ENCODE data around the gene ARHGAP31.
"Not testable (repeated sequence)": the region's sequence is repeated elsewhere in the genome, so short reads cannot be mapped to it uniquely, and the experiment has no call there.

The ARHGAP31 gene

DNA sequence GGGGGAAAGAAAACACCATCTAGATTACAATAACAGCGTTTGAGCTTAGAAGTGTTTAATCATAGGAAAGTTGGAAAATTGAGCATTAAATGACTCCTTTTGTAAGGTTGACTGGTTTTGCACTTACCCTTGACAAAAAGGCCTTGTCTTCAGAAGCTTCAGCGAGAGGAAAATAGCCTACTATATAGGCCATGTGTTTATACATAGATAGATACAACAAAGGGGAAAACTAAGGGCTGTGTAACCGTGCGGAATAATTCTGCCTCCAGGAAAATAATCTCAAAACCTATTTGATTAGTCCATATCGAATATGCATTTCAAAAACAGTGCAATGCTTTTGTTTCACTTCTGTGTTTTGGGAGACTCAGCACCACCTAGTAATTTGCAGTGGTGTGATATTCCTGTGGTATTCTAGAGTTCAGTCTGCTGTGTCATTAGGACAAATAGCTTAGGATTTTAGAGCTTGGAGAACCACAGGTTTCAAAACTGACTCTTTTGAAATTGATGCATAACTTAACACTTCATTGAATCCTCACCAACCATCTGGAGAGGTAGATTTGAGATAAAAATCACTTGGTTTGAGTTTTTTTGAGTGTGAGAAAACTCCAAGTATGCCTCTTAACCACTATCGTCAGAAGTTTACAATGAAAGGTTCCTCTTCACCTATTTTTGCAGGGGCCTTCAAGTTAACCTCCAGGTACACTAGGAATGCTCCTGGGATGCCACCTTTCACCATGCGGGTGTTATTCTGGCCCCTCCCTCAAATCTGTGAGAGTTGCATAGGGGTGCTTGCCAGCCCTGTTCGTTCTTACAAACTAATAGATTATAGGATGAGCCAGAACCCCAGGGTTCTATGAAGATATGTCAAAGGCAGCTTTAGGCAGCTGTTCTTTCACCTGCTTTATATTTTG, 1.9 kb downstream of the ARHGAP31 start:
- DNase-seq = no peak

DNA sequence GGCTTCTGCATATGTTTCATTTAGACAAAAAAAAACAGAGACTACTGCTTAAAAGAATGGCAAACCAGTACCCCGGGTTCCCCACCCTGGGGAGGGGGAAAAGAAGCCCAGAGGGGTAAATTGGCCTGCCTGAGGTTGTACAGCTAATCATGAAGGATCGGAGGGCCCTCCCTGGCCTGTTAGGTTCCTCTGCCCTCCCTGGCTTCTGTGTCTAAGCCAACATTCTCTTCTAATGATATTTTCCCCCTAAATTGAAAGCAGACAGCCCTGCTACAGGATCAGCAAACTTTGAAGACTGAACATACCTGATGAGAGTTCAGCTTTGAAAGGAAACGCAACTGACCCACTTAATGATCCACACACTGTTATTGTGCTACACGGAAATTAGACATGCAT, 2.5 kb downstream of the ARHGAP31 start:
- no peak for DNase-seq

- no peak for DNase-seq
Observed at GRCh38 chr3:119297169-119297568, 3.0 kb downstream of the ARHGAP31 start.

DNA sequence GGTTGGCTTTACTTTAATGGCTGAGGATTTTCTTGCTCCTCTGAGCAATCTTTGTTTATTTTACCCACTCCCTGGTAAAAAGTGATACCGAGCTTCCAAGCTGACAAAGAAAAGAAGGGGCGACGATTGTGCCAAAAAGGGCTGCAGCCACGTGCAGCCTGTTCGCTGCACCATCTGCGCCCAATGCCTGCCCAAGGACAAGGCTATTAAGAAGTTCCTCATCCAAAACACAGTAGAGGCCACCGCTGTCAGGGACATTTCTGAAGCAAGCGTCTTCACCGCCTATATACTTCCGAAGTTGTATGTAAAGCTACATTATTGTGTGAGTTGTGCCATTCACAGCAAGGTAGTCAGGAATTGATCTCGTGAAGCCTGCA, 4.4 kb downstream of the ARHGAP31 start:
- no peak for DNase-seq

- no peak for DNase-seq
Observed at GRCh38 chr3:119300991-119301391, 6.8 kb downstream of the ARHGAP31 start.

DNA sequence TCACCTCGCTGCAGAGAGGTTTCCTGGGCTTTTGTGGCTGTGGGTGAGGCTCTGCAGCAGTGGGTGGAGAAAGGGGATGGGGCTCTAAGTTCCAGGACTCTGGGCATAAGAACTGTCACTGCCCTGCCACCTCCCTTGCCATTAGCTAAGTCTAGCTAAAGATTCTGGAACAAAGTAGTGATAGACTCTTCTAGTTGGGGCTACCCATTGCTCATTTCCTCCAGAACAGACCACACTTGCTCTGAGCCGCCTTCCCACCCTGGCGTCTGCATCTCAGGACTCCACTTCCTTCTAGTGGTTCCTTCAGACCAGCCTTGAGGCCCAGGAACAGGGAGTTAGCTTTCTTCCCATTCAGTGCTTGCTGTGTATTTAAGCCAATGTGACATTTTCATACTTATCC, 7.5 kb downstream of the ARHGAP31 start:
- DNase-seq = no peak

GRCh38 chr3:119302697-119303551, 8.7 kb downstream of the ARHGAP31 start:
- no peak for DNase-seq

DNA sequence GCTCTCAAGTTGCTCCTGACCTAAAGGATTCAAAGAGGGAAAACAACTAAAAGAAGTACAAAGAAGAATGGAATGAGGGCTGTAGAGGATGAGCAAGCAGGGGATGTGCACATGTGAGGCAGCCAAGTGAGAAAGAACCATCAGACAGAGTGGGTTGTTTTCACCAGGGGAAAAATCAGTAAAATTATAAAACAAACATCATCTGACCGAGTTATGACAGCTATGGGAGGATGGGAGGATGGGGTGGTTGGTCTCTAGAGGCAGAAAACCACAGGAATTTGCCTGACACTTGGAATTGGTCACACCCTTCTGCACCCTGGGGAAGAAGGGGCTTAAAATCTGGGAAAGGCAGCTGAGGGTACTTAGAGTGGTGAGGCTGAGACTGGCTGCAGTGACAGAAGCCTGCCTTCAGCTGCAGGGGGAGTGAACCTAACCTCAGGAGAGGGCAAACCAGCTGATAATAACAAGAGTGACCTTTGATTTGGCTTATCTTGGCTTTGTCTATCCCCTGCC, 10.1 kb downstream of the ARHGAP31 start:
- no peak for DNase-seq

DNA sequence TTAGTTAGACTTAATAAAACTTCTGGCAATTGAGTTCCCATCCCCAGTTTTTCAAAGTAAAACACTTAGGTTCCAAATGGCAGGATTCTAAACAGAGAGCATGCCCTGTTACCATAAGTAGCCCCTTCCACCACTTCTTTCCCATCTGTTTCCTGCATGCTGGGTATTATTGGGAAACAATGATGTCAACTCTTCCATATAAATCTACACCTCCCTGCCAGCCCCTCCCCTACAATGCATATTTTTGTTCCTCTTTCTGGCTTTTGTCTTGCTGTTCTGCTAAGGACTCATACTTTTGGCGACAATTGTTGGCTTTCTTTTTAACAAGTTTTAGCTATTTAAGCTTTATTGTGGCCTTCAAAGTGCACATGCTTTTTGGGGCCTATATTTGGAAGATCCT, 11.1 kb downstream of the ARHGAP31 start:
- no peak for DNase-seq

DNA sequence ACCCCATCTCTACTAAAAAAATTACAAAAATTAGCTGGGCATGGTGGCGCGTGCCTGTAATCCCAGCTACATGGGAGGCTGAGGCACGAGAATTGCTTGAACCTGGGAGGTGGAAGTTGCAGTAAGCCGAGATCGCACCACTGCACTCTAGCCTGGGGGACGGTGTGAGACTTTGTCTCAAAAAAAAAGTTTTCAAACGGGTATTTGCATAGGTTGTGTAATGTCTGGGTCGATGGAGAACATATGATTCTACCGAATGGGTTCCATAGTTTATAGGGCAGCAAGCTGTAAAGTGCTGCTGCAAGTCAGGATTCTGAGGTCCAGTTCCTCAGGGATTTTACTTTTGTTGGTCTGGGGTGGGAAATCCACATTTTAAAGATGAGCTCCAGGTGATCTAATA, 12.2 kb downstream of the ARHGAP31 start:
- not testable (repeated sequence) for DNase-seq

DNA sequence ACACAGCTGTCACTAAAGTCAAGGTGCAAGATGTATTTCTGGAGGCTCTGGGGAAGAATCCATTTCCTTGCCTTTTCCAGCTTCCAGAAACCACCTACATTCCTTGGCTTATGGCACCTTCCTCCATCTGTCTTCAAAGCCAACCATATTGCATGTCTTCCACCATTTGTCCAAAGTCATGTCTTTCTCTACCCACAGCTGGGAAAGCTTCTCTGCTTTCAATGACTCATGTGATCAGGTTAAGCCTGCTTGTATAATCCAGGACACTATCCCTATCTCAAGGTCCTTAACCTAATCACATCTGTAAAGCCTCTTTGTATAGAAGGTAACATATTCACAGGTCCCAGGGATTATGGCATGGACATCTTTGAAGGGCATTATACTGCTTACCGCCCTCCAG, 14.2 kb downstream of the ARHGAP31 start:
- no peak for DNase-seq

DNA sequence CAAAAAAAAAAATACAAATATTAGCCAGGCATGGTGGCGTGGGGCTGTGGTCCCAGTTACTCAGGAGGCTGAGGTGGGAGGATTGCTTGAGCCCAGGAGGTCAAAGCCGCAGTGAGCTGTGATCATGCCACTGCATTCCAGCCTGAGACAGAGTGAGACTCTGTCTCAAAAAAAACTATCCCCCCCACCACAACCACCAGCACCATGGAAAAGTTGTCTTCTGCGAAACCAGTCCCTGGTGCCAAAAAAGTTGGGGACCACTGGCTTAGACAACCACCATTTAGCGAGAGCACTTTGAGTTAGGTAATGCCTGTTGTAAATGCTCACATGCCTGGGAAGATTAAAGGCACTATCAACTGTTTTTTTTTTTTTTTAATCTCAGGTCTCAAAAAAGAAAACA, 15.4 kb downstream of the ARHGAP31 start:
- no peak for DNase-seq

DNA sequence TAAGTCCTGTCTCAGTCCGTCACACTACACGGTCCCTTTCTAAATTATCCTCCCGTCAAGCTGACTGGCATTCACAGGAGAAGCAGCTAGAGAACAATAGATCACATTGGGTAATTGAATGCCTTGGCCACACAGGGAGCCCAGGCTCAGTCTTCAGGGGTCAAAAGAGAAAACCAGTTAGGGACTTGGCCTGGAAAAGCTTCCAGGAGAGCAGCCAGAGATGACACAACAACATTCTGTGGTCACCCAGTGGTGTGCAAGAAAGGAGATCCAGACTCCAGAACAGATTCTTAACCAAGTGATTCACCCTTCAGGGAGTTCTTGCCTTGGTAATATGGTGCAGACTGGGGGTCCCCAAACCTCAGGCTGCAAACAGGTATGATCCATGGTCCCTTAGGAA, 15.9 kb downstream of the ARHGAP31 start:
- DNase-seq = no peak

GRCh38 chr3:119311081-119311925, 17.1 kb downstream of the ARHGAP31 start:
- no peak for DNase-seq

- DNase-seq = no peak
Observed at GRCh38 chr3:119313461-119313860, 19.3 kb downstream of the ARHGAP31 start.

DNA sequence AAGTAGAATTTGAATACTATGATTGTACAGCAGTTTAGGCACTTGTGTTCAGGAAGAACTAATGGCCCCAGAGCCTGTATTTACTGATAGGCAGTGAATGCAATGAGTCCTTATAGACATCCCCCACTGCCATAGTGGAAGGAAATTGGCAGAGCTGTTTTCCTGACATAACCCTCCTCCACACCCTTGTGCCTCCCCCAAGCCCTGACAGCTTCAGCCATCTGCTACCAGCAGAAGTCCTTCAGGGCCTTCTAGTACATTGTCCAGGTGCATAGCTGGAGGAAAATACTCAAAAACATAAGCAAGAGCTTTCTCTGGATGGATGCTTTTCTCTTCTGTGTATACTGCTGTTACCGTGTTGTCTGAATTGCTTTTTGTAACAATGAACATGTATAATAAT, 20.6 kb downstream of the ARHGAP31 start:
- no peak for DNase-seq

- DNase-seq = no peak
Observed at GRCh38 chr3:119315600-119316312, 21.6 kb downstream of the ARHGAP31 start.

DNA sequence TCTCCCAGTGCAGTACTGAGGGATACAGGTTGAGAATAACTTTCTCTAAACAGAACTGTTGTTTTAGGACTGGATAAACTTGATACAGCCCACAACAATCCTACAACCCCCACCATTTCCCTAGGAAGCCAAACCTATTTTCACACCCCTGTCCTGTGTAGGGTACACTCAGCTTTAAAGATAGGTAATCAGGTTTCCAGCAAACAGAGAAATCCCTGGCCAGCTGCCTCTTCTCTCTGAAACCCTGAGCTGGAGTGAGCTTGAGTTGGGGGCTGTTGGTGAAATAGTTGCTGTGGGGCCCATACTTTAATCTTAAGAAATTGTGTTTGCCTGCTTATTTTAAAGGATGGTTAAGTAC, 22.1 kb downstream of the ARHGAP31 start:
- no peak for DNase-seq

GRCh38 chr3:119318876-119319275, 24.7 kb downstream of the ARHGAP31 start:
- DNase-seq = no peak

GRCh38 chr3:119319311-119319710, 25.1 kb downstream of the ARHGAP31 start:
- DNase-seq = no peak

DNA sequence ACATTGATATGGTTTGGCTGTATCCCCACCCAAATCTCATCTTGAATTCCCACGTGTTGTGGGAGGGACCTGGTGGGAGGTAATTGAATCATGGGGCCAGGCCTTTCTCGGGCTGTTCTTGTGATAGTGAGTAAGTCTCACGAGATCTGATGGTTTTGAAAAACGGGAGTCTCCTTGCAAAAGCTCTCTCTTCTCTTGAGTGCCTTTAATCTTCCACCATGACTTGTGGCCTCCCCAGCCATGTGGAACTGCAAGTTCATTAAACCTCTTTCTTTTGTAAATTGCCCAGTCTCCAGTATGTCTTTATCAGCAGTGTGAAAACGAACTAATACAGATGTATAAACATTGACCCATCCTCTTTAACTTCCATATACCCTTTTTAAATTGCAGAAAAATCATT, 26.6 kb downstream of the ARHGAP31 start:
- not testable (repeated sequence) for DNase-seq

All from activated effector memory CD4-positive, alpha-beta T cell treated with anti-CD3 and anti-CD28 coated beads, Interleukin-2, amount 50 U/mL, for 16 hours (primary cell).